H1 (cell line): ENCODE measurements around the gene CMBL. TPM values are rescaled to one million over a fixed set of nuclear protein-coding genes. Genes with fewer than 3 reads are reported as not detected.

Source experiments
- CTCF ChIA-PET: fragments of 300-600 bp; sonication (Branson Sonifier 250); formaldehyde crosslinking; loops from one replicate; lab custom pipeline; 2021; ENCODE audit not compliant: partially characterized antibody; lab: Charles Lee
- POLR2A ChIA-PET: fragments of 300-600 bp; sonication (Branson Sonifier 250); formaldehyde crosslinking; loops from one replicate; lab custom pipeline; 2021; ENCODE audit warnings: inconsistent platforms; ENCODE audit not compliant: partially characterized antibody; lab: Charles Lee
- DNase-seq, 2 experiments: peaks; one replicate each; pipeline versions ENCODE4 v3.0.0 to v3.0.0-alpha.2; 2010 to 2022; ENCODE audit warnings: low spot score in 2 of 2, low read depth in 1 of 2, mixed read lengths in 1 of 2
- FAIRE-seq: peaks from 2 replicates; lab custom pipeline; 2011; peaks lifted over from hg19 to GRCh38; lab: Jason Lieb, UNC
- H2AFZ ChIP-seq: 2 replicates; pipeline ENCODE4 v1.8.1; 2012; ENCODE audit warnings: low read length, inconsistent platforms
- H2AK5ac ChIP-seq: 2 replicates; pipeline ENCODE4 v1.6.1; 2013; ENCODE audit warnings: low read depth, low read length
- H2BK120ac ChIP-seq: replicated peaks from 2 replicates; pipeline ENCODE3; 2013; ENCODE audit warnings: low read depth, low read length, inconsistent platforms
- H2BK12ac ChIP-seq: 2 replicates; pipeline ENCODE4 v1.6.1; 2013; ENCODE audit warnings: low read depth, low read length
- H2BK15ac ChIP-seq: 2 replicates; pipeline ENCODE4 v1.6.1; 2013; ENCODE audit warnings: low read length
- H2BK20ac ChIP-seq: 2 replicates; pipeline ENCODE4 v1.6.1; 2013; ENCODE audit warnings: low read length
- H2BK5ac ChIP-seq: 2 replicates; pipeline ENCODE4 v1.6.1; 2013; ENCODE audit warnings: low read depth, low read length
- H3K14ac ChIP-seq: 2 replicates; pipeline ENCODE4 v1.6.1; 2013; ENCODE audit warnings: inconsistent platforms; ENCODE audit not compliant: insufficient read length
- H3K18ac ChIP-seq: 2 replicates; pipeline ENCODE4 v1.6.1; 2013; ENCODE audit warnings: low read length; ENCODE audit errors: extremely low read depth
- H3K23ac ChIP-seq: 2 replicates; pipeline ENCODE4 v1.6.1; 2013; ENCODE audit warnings: inconsistent platforms; ENCODE audit not compliant: insufficient read length
- H3K23me2 ChIP-seq: 2 replicates; pipeline ENCODE4 v1.6.1; 2013; ENCODE audit warnings: low read depth, low read length
- H3K27ac ChIP-seq: 2 replicates; pipeline ENCODE4 v1.6.1; 2011; ENCODE audit warnings: low read depth, low read length, inconsistent platforms
- H3K27me3 ChIP-seq, 4 experiments: replicated peaks in 1 of 4; 1 replicate in 1 of 4; 2 replicates in 3 of 4; pipeline versions ENCODE4 v1.6.1 to v1.8.1; 2011 to 2013; ENCODE audit warnings: low read length in 3 of 4, mild to moderate bottlenecking in 3 of 4, inconsistent platforms in 2 of 4, mixed read lengths in 2 of 4, moderate library complexity in 1 of 4; ENCODE audit not compliant: control insufficient read depth in 3 of 4, insufficient read depth in 3 of 4; ENCODE audit errors: extremely low read depth in 1 of 4
- H3K36me3 ChIP-seq, 4 experiments: 2 replicates each; pipeline versions ENCODE4 v1.6.1 to v1.8.1; 2011 to 2013; ENCODE audit warnings: mild to moderate bottlenecking in 4 of 4, low read length in 3 of 4, moderate library complexity in 2 of 4, control low read depth in 1 of 4, inconsistent platforms in 1 of 4; ENCODE audit not compliant: insufficient read depth in 4 of 4, control insufficient read depth in 2 of 4
- H3K4ac ChIP-seq: replicated peaks from 2 replicates; pipeline ENCODE3; 2013; ENCODE audit warnings: low read length, low read depth, mixed read lengths, inconsistent platforms; ENCODE audit not compliant: insufficient read length
- H3K4me1 ChIP-seq, 4 experiments: replicated peaks in 1 of 4; 1 replicate in 1 of 4; 2 replicates in 3 of 4; pipeline versions ENCODE4 v1.6.1 to v1.8.1; 2011 to 2013; ENCODE audit warnings: low read length in 3 of 4, inconsistent platforms in 2 of 4, mixed read lengths in 1 of 4; ENCODE audit not compliant: insufficient read depth in 4 of 4, control insufficient read depth in 3 of 4
- H3K4me2 ChIP-seq, 2 experiments: 2 replicates each; pipeline versions ENCODE4 v1.6.1 to v1.8.1; 2011 to 2013; ENCODE audit warnings: low read depth in 2 of 2, low read length in 2 of 2, control low read depth in 1 of 2, inconsistent platforms in 1 of 2, mild to moderate bottlenecking in 1 of 2; ENCODE audit not compliant: insufficient read depth in 1 of 2
- H3K4me3 ChIP-seq, 4 experiments: fragments of 200-600, 300-600 bp in 1 of 4; sonication (generic), shearing (Covaris generic), sonication (Bioruptor Twin) in 1 of 4; 2 replicates each; pipeline versions ENCODE4 v1.5.1 to v1.8.1; 2011 to 2016; ENCODE audit warnings: low read length in 4 of 4, low read depth in 3 of 4, control low read depth in 2 of 4, inconsistent platforms in 2 of 4, mild to moderate bottlenecking in 2 of 4, mixed read lengths in 1 of 4, moderate library complexity in 1 of 4; ENCODE audit not compliant: insufficient read depth in 2 of 4; ENCODE audit errors: extremely low read depth in 1 of 4
- H3K56ac ChIP-seq: replicated peaks from 2 replicates; pipeline ENCODE3; 2013; ENCODE audit warnings: low read depth, mild to moderate bottlenecking, mixed read lengths, low read length, inconsistent platforms; ENCODE audit not compliant: insufficient read length
- H3K79me1 ChIP-seq: 2 replicates; pipeline ENCODE4 v1.6.1; 2013; ENCODE audit warnings: low read depth, low read length, control low read depth
- H3K79me2 ChIP-seq, 2 experiments: 2 replicates each; pipeline versions ENCODE4 v1.6.1 to v1.8.1; 2012 to 2013; ENCODE audit warnings: low read length in 2 of 2, mild to moderate bottlenecking in 2 of 2, inconsistent platforms in 1 of 2; ENCODE audit not compliant: insufficient read depth in 2 of 2, control insufficient read depth in 1 of 2
- H3K9ac ChIP-seq, 4 experiments: replicated peaks in 1 of 4; 1 replicate in 1 of 4; 2 replicates in 3 of 4; pipeline versions ENCODE4 v1.6.1 to v1.8.1; 2011 to 2013; ENCODE audit warnings: low read depth in 3 of 4, low read length in 3 of 4, control low read depth in 2 of 4, mild to moderate bottlenecking in 2 of 4, moderate library complexity in 2 of 4, inconsistent platforms in 1 of 4; ENCODE audit errors: extremely low read depth in 1 of 4
- H3K9me3 ChIP-seq, 2 experiments: 2 replicates each; pipeline versions ENCODE4 v1.6.1 to v1.8.1; 2012 to 2013; ENCODE audit warnings: mild to moderate bottlenecking in 2 of 2, moderate library complexity in 2 of 2, control low read depth in 1 of 2, inconsistent platforms in 1 of 2, low read depth in 1 of 2, low read length in 1 of 2, mixed read lengths in 1 of 2; ENCODE audit not compliant: insufficient read depth in 2 of 2
- H4K20me1 ChIP-seq, 2 experiments: replicated peaks in 1 of 2; 2 replicates each; pipeline versions ENCODE3 to v1.8.1; 2011 to 2013; ENCODE audit warnings: inconsistent platforms in 2 of 2, low read length in 2 of 2, mild to moderate bottlenecking in 1 of 2; ENCODE audit not compliant: insufficient read depth in 2 of 2, control insufficient read depth in 1 of 2
- H4K5ac ChIP-seq: 2 replicates; pipeline ENCODE4 v1.6.1; 2013; ENCODE audit warnings: low read length, low read depth, mixed read lengths, inconsistent platforms; ENCODE audit not compliant: insufficient read length
- H4K8ac ChIP-seq: 2 replicates; pipeline ENCODE4 v1.8.0; 2013; ENCODE audit warnings: mild to moderate bottlenecking, moderate library complexity, low read length, inconsistent platforms; ENCODE audit not compliant: insufficient read depth; ENCODE audit errors: extremely low read depth
- H4K91ac ChIP-seq: replicated peaks from 2 replicates; pipeline ENCODE3; 2013; ENCODE audit warnings: low read length, mixed read lengths, inconsistent platforms; ENCODE audit not compliant: insufficient read length
- ASH2L ChIP-seq: fragments of 200-600, 300-600 bp; sonication (generic); IDR thresholded peaks from one replicate; pipeline ENCODE4 v1.7.1; 2017; ENCODE audit warnings: low read length
- CBX5 ChIP-seq: fragments of 300-800, 300-1000 bp; sonication (generic); IDR thresholded peaks from 2 replicates; pipeline ENCODE4 v1.7.1; 2016; ENCODE audit warnings: antibody characterized with exemption, low read length, low read depth
- CHD1 ChIP-seq: IDR thresholded peaks from 2 replicates; pipeline ENCODE4 v1.6.1; 2012; ENCODE audit warnings: low read depth, low read length, improper control_type of control experiment
- PHF8 ChIP-seq: fragments of 200-600 bp; sonication (generic); conservative IDR thresholded peaks from 2 replicates; pipeline ENCODE4 v1.7.1; 2012; ENCODE audit warnings: low read depth, mild to moderate bottlenecking, inconsistent platforms, low read length, moderate library complexity
- POLR2AphosphoS5 ChIP-seq: IDR thresholded peaks from 2 replicates; pipeline ENCODE4 v1.6.1; 2011; ENCODE audit warnings: low read depth, low read length
- WGBS, 2 experiments: shearing (Covaris generic) in 1 of 2; methylation state at CpG; one replicate each; pipeline versions ENCODE4 v1.1.6 to v1.1.7; 2013 to 2015; ENCODE audit warnings: low lambda C conversion rate in 2 of 2, mixed read lengths in 2 of 2, inconsistent platforms in 1 of 2, low coverage in 1 of 2, missing lambda C conversion rate in 1 of 2; ENCODE audit not compliant: insufficient replicate concordance in 2 of 2, insufficient coverage in 1 of 2, insufficient read length in 1 of 2; ENCODE audit errors: extremely low coverage in 1 of 2, missing lambda C conversion rate in 1 of 2; 5-methylcytosine and 5-hydroxymethylcytosine counted together
- polyA plus RNA-seq, 7 experiments: library from polyadenylated mRNA; depleted of rRNA in 3 of 7; stranded (reverse) in 5 of 7; unstranded in 2 of 7; fragments of >200 nt in 5 of 7; fragments of 200-250 nt in 2 of 7; gene quantifications; 1 replicate in 5 of 7; 2 replicates in 1 of 7; 4 replicates in 1 of 7; pipeline versions ENCODE4 v1.2.1 to v1.2.3, GENCODE V29; 2011 to 2013; ENCODE audit warnings: missing spikeins in 2 of 7, mixed read lengths in 2 of 7
- total RNA-seq: library from RNA; stranded (reverse); fragmentation: NEBNext Ultra II Directional; extraction: Animal tissue kit (Norgen Biotek cat#: 25700); gene quantifications from 2 replicates; pipeline ENCODE4 v1.2.1, GENCODE V29; 2021

CMBL gene
- total and polyA plus RNA-seq, 2 of the 8 experiments (the other 6 are each of a cell fraction or from before 2014, with no cell fraction given), result 27.9 to 32.1 TPM

DNA sequence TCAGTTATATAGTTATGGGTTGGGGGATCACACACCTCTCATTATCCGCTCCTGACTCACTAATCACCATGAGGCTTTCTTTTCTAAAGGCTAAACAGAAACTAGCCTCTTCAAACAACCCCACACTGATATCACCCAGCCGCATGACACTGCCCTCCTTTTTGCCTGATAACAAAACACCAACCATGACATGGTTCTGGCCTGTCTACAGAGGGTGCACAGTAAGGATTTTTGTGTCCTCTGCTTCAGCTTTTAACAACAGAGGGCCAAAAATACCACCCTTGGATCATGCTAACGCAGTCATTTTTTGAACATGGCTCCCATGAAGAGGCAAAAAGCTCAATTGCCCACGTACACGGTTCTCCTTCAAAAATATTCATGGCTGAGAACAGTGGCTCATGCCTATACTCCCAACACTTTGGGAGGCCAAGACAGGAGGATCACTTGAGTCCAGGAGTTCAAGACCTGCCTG lies 4.0 kb downstream of the CMBL start:
- H3K79me2 ChIP-seq, result no peaks in the 10 kb centered on the region
- H3K18ac ChIP-seq, result no peak overlapping the region
- no peak overlapping the region for H2BK120ac ChIP-seq
- no peak overlapping the region for H4K8ac ChIP-seq
- no peak overlapping the region for H4K91ac ChIP-seq
- TF ChIP-seq POLR2AphosphoS5, result no peak
- no peak for TF ChIP-seq PHF8
- TF ChIP-seq CHD1, result no peak
- no peak for TF ChIP-seq CBX5
- no peak for TF ChIP-seq ASH2L
- no peak overlapping the region for H3K56ac ChIP-seq
- H3K79me1 ChIP-seq, result no peaks in the 10 kb centered on the region
- POLR2A ChIA-PET, result interaction anchor here (1.1 to 1.2 kb wide), 2 partner anchors 49 to 53 kb away, joined by 3 read pairs; partner anchors contain the start of gene MARCHF6
- no peak overlapping the region for H3K4me3 ChIP-seq
- DNase-seq (no peak), FAIRE-seq (no peak)
- H3K36me3 ChIP-seq, result no peaks in the 10 kb centered on the region
- H3K4ac ChIP-seq, result no peak overlapping the region
- H2BK20ac ChIP-seq, result no peak overlapping the region
- H2BK15ac ChIP-seq, result no peak overlapping the region
- H2AFZ ChIP-seq, result no peak overlapping the region
- no peak overlapping the region for H3K27ac ChIP-seq
- CTCF ChIA-PET, result interaction anchor here (0.9 to 3.5 kb wide), 6 partner anchors 12 to 120 kb away, joined by 3 to 14 read pairs (median 4); no protein-coding TSS in a partner anchor
- no peak overlapping the region for H2AK5ac ChIP-seq
- H3K4me2 ChIP-seq, result no peak overlapping the region
- peaks cover 6% of the 10 kb centered on the region for H3K23me2 ChIP-seq
- H3K23ac ChIP-seq, result no peak overlapping the region
- H2BK12ac ChIP-seq, result no peak overlapping the region
- no peak overlapping the region for H3K14ac ChIP-seq
- peaks cover 0 to 6% (median 4%) of the 10 kb centered on the region in 4 experiments; a peak in 5 of 7 replicates for H3K4me1 ChIP-seq
- 84% methylated on average over 5 of the region's 5 CpGs; no CpG with 5 or more reads in 1 of the 2 experiments for WGBS, 2 experiments
- H3K9me3 ChIP-seq, result 0 out of 4 replicates have a peak, but pooled peaks cover 0 to 5% of the 10 kb centered on the region in 2 experiments
- peaks cover 0 to 2% (median 0%) of the 10 kb centered on the region in 4 experiments; a peak in 1 of 7 replicates for H3K27me3 ChIP-seq
- H4K20me1 ChIP-seq, result peaks cover 0 to 6% of the 10 kb centered on the region in 2 experiments
- no peak overlapping the region for H2BK5ac ChIP-seq
- no peak overlapping the region for H4K5ac ChIP-seq
- no peak overlapping the region for H3K9ac ChIP-seq
